Stimulated activated naive B cell treated with anti-CD40 and anti-IgM and Interleukin-4, amounts not matched to agents 10 μg/mL and 1 μg/mL and 100 μg/mL, for 72 hours (primary cell): ENCODE results near the gene SF3B5.
A peak's percentile ranks its signal among the peaks of the same experiment; 100 is the strongest.
"Not testable (repeated sequence)": the region's sequence is repeated elsewhere in the genome, so short reads cannot be mapped to it uniquely, and the experiment has no call there.

Source experiments
- ATAC-seq, 2 donors: fragments of 150-1000 bp; cut with Tn5 transposase; replicated peaks; 2 replicates each; pipeline ENCODE4 v1.10.0; 2021; ENCODE audit warnings: moderate library complexity in 1 of 2
- DNase-seq: peaks from one replicate; pipeline ENCODE4 v3.0.0; 2021
- H3K27ac Mint-ChIP-seq: one replicate; pipeline ENCODE4 v1.8.0; 2022; ENCODE audit warnings: mild to moderate bottlenecking, mixed read lengths
- H3K27me3 Mint-ChIP-seq, 2 donors: one replicate each; pipeline ENCODE4 v1.8.0; 2022; ENCODE audit warnings: mixed read lengths in 2 of 2
- H3K36me3 Mint-ChIP-seq, 2 donors: one replicate each; pipeline ENCODE4 v1.8.0; 2022; ENCODE audit warnings: mixed read lengths in 2 of 2, mild to moderate bottlenecking in 1 of 2
- H3K4me1 Mint-ChIP-seq, 2 donors: one replicate each; pipeline ENCODE4 v1.8.0; 2022; ENCODE audit warnings: mixed read lengths in 2 of 2, mild to moderate bottlenecking in 1 of 2
- H3K4me3 Mint-ChIP-seq, 2 donors: one replicate each; pipeline ENCODE4 v1.8.0; 2022; ENCODE audit warnings: mild to moderate bottlenecking in 2 of 2, mixed read lengths in 2 of 2, moderate library complexity in 1 of 2
- H3K9me3 Mint-ChIP-seq, 2 donors: one replicate each; pipeline ENCODE4 v1.8.0; 2022; ENCODE audit warnings: mixed read lengths in 2 of 2, mild to moderate bottlenecking in 1 of 2

SF3B5 gene

DNA sequence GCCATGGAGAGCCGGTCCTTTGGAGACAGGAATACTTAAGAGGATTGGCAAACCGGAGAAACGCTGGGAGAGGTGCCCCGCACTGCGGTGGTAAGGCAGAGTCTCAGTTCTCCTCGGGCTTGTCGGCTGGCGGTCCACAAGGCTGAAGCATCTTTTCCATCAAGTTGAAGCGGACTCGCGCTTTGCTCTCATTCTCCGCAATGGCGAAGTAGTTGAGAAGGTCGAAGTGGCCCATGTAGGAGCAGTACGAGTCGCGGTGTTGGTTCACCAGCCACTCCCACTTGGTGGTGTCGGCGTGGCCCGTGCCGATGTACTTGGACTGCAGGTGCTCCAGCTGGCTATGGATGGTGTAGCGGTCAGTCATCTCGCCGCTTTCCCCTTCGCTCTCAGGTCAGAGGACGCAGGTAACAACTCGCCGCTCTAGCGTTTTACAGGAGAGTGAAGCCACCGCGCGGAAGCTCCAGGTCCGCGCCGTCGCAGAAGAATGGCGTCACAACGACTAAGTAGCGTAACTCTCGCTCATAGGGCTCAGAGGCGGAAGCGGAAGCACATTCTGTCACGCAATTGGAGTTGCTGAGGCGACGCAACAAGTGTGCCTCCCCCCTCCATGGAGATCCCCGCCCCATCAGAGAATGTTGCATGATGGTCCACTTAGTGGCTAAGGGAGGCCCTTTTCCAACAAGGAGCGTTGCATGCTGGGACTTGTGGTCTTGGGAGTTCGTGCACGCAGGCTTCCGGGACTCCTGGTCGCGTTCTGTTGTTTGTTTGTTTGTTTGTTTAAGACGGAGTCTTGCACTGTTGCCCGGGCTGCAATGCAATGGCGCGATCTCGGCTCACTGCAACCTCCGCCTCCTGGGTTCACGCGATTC, at the start of gene SF3B5:
Gene SF3B5, minus strand, starts transcription at position 440 of the 869 bp plus-strand sequence. Its CDS starts 76 bp downstream, at position 364.
- peaks cover 0 to 3% of the 10 kb centered on the region in 2 donors for H3K9me3 Mint-ChIP-seq
- peak within 1 kb of the TSS; percentile 92 to 95 for H3K4me3 Mint-ChIP-seq
- peaks cover 5 to 12% of the 10 kb centered on the region in 2 donors for H3K36me3 Mint-ChIP-seq
- ATAC-seq (peak; percentile 95 to 96), DNase-seq (peak; percentile 96)
- H3K27ac Mint-ChIP-seq, result peak within 1 kb of the TSS; percentile 98
- H3K27me3 Mint-ChIP-seq, result no peaks in the 10 kb centered on the region
- H3K4me1 Mint-ChIP-seq, result peaks cover 13 to 23% of the 10 kb centered on the region in 2 donors

- Mint-ChIP-seq H3K27me3 (no peaks in the 10 kb centered on the region), H3K4me1 (peaks cover 7 to 11% of the 10 kb centered on the region in 2 donors), H3K27ac (no peak overlapping the region), H3K9me3 (peaks cover 0 to 2% of the 10 kb centered on the region in 2 donors), H3K36me3 (peaks cover 0 to 6% of the 10 kb centered on the region in 2 donors), H3K4me3 (no peak overlapping the region)
- DNase-seq, result no peak
- no peak for ATAC-seq
Measured at GRCh38 chr6:144144996-144145395, 49.6 kb upstream of the SF3B5 start.

DNA sequence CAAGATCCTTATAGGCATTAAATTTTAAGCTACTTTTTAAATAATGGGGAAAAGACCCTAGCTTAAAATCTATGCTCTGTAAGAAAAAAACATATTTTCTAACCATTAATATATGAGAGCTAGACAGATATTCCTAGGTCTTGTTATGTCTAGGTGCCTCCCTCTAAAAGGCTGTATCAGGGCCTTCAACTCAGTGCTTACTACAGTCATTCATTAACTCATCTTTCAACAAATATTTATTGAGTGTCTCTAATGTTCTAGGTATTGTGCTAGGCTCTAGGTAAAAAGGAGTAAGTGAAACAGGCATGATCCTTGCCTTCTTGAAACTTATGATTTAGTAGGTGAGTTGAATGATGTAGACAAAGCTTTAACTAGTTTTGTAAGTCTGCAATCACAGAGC, 48.5 kb upstream of the SF3B5 start:
- Mint-ChIP-seq H3K9me3 (no peaks in the 10 kb centered on the region), H3K27me3 (no peaks in the 10 kb centered on the region), H3K27ac (no peak overlapping the region), H3K4me1 (peaks cover 0 to 7% of the 10 kb centered on the region in 2 donors), H3K36me3 (peaks cover 0 to 3% of the 10 kb centered on the region in 2 donors), H3K4me3 (no peak overlapping the region)
- ATAC-seq, result no peak
- DNase-seq, result no peak

DNA sequence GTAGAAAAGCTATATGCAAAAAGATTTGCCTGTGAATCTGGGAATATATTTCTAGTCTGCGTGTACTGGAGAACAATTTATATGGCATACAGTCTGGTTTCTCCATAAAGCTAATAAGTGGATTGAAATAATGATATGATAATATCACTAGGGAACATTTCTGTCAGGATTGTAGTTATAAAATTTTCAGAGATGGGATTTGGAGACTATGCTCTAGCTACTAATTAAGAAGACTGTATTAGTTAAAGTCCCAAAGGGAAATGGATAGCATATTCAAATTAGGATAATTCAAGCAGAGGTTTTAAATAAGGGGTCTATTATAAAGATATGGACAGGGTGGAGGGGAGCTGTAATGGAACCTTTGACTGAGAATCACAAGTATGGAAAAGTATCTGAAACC, 47.7 kb upstream of the SF3B5 start:
- peaks cover 0 to 6% of the 10 kb centered on the region in 2 donors for H3K4me1 Mint-ChIP-seq
- H3K36me3 Mint-ChIP-seq, result peaks cover 0 to 3% of the 10 kb centered on the region in 2 donors
- H3K27ac Mint-ChIP-seq, result no peak overlapping the region
- no peak for DNase-seq
- H3K4me3 Mint-ChIP-seq, result no peak overlapping the region
- H3K9me3 Mint-ChIP-seq, result no peaks in the 10 kb centered on the region
- ATAC-seq, result no peak
- H3K27me3 Mint-ChIP-seq, result no peaks in the 10 kb centered on the region

DNA sequence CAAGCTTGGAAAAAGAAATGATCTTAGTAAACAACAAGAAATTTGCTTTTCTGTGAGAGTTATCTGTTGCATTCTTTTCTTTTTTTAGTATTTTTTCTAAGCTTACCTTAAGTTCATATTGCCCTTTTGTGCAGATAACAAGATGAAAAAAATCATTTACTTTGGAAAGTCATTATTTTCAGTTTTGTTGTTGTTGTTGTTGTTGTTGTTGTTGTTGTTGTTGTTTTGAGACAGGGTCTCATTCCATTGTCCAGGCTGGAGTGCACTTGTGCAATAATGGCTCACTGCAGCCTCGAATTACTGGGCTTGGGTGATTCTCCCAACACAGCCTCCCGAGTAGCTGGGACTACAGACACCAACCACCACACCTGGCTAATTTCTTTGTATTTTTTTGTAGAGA, 46.1 kb upstream of the SF3B5 start:
- H3K9me3 Mint-ChIP-seq, result no peaks in the 10 kb centered on the region
- ATAC-seq (no peak), DNase-seq (no peak)
- H3K4me1 Mint-ChIP-seq, result peaks cover 0 to 2% of the 10 kb centered on the region in 2 donors
- H3K27me3 Mint-ChIP-seq, result peaks cover 0 to 4% of the 10 kb centered on the region in 2 donors
- no peak overlapping the region for H3K27ac Mint-ChIP-seq
- peaks cover 0 to 3% of the 10 kb centered on the region in 2 donors for H3K36me3 Mint-ChIP-seq
- H3K4me3 Mint-ChIP-seq, result no peak overlapping the region

DNA sequence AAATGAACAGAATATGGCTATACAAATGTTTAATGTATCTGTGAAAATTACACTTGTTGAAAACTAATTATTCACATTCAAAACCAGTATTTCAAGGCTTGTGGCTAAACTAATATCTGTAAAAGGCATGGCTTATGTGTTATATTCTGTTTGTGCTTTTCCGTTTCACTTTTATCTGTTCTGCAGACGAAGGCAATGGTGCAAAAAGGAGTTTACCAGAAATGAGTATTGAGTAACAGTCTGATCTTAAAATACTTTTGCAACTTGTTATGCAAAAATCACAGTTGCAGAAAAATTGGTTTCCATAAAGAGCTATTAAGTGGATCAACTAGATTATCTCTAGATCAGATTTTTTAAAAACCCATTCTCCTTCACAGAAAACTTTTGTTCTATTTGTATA, 45.5 kb upstream of the SF3B5 start:
- H3K27ac Mint-ChIP-seq, result no peak overlapping the region
- peaks cover 0 to 2% of the 10 kb centered on the region in 2 donors for H3K4me1 Mint-ChIP-seq
- peaks cover 0 to 4% of the 10 kb centered on the region in 2 donors for H3K27me3 Mint-ChIP-seq
- peaks cover 0 to 3% of the 10 kb centered on the region in 2 donors for H3K36me3 Mint-ChIP-seq
- ATAC-seq, result no peak
- no peak for DNase-seq
- no peaks in the 10 kb centered on the region for H3K9me3 Mint-ChIP-seq
- H3K4me3 Mint-ChIP-seq, result no peak overlapping the region

- Mint-ChIP-seq H3K4me3 (no peak overlapping the region), H3K27me3 (peaks cover 0 to 4% of the 10 kb centered on the region in 2 donors), H3K36me3 (peaks cover 0 to 3% of the 10 kb centered on the region in 2 donors), H3K9me3 (no peaks in the 10 kb centered on the region), H3K4me1 (peaks cover 0 to 2% of the 10 kb centered on the region in 2 donors), H3K27ac (no peak overlapping the region)
- no peak for DNase-seq
- no peak for ATAC-seq
Measured at GRCh38 chr6:144139817-144140216, 44.4 kb upstream of the SF3B5 start.

DNA sequence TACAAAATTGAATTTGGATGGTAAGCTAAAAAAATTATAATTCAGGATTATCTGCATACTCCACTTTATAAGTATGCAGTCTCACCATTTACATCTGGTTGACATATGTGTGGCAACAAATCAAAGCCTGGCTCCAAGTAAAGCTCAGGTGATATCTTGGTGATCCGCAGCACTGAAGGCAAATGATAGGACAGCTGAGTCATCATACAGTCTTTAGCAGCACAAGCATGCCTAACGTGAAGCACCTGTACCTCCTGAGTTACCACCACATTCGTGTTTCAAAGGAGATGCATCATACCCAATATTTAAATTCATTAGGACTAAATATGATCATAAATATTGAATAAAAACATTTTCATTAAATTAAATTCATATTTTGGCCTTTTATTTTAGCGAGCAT, 43.2 kb upstream of the SF3B5 start:
- Mint-ChIP-seq H3K36me3 (peaks cover 0 to 3% of the 10 kb centered on the region in 2 donors), H3K4me1 (peaks cover 0 to 2% of the 10 kb centered on the region in 2 donors), H3K4me3 (no peak overlapping the region), H3K27me3 (peaks cover 0 to 6% of the 10 kb centered on the region in 2 donors), H3K27ac (no peak overlapping the region), H3K9me3 (no peaks in the 10 kb centered on the region)
- ATAC-seq (no peak), DNase-seq (no peak)

DNA sequence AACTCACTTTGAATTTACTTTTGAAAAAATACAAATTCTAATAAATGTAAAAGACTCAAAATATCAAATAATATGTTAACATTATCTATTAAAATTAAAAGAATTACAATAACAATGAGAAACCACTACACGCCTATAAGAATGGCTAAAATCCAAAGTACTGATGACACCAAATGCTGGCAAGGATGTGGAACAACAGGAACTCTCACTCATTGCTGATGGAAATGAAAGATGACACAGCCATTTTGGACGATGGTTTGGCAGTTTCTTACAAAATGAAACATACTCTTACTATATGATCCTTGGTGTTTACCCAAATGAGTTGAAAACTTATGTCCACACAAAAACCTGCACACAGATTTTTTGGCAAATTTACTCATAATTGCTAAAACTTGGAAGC, 39.4 kb upstream of the SF3B5 start:
- DNase-seq (no peak), ATAC-seq (no peak)
- peaks cover 8 to 14% of the 10 kb centered on the region in 2 donors for H3K27me3 Mint-ChIP-seq
- no peaks in the 10 kb centered on the region for H3K36me3 Mint-ChIP-seq
- H3K4me3 Mint-ChIP-seq, result no peak overlapping the region
- no peaks in the 10 kb centered on the region for H3K9me3 Mint-ChIP-seq
- peaks cover 6 to 16% of the 10 kb centered on the region in 2 donors for H3K4me1 Mint-ChIP-seq
- H3K27ac Mint-ChIP-seq, result no peak overlapping the region

GRCh38 chr6:144134176-144134575, 38.8 kb upstream of the SF3B5 start:
- DNase-seq (no peak), ATAC-seq (no peak)
- Mint-ChIP-seq H3K9me3 (no peaks in the 10 kb centered on the region), H3K4me1 (peaks cover 9 to 16% of the 10 kb centered on the region in 2 donors), H3K27me3 (peaks cover 8 to 19% of the 10 kb centered on the region in 2 donors), H3K4me3 (no peak overlapping the region), H3K36me3 (no peaks in the 10 kb centered on the region), H3K27ac (no peak overlapping the region)

DNA sequence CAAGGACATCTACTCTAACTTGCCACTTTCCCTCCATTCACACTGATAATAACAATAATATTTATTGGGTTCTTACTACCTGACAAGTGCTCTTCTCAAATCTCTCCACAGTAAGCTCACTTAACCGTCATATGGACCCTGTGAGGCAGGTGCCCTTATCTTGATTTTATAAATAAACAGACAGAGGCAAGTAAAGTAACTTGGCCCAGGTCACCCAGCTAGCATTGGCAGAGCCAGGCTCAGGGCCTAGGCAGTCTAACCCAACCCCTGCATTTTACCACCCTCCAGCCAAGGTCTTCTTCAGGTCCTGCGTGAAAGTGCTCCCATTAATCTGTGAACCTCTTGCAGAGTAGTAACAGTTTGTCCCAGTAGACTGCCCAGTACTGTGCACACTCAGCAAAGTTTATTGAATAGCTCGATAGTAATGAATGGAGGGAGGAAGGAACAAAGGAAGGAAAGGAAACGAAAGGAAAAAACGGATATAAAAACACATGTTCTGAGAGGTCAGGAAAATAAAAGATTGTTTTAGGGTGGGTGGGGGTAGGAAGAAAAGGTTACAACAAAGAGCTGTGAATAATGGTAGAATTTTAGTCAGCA, 38.0 kb upstream of the SF3B5 start:
- DNase-seq (no peak), ATAC-seq (no peak)
- Mint-ChIP-seq H3K36me3 (no peaks in the 10 kb centered on the region), H3K27me3 (peaks cover 8 to 25% of the 10 kb centered on the region in 2 donors), H3K4me1 (peaks cover 9 to 16% of the 10 kb centered on the region in 2 donors), H3K27ac (no peak overlapping the region), H3K9me3 (no peaks in the 10 kb centered on the region), H3K4me3 (no peak overlapping the region)

- H3K27ac Mint-ChIP-seq, H3K9me3 Mint-ChIP-seq, DNase-seq, ATAC-seq, H3K36me3 Mint-ChIP-seq, H3K4me3 Mint-ChIP-seq: not testable (repeated sequence)
- Mint-ChIP-seq H3K4me1 (peaks cover 9 to 16% of the 10 kb centered on the region in 2 donors), H3K27me3 (peaks cover 8 to 26% of the 10 kb centered on the region in 2 donors)
Measured at GRCh38 chr6:144132167-144132690, 36.9 kb upstream of the SF3B5 start.

- no peak overlapping the region for H3K27ac Mint-ChIP-seq
- no peak overlapping the region for H3K4me3 Mint-ChIP-seq
- ATAC-seq (peak; percentile 79 to 87), DNase-seq (no peak)
- H3K9me3 Mint-ChIP-seq, result no peaks in the 10 kb centered on the region
- H3K27me3 Mint-ChIP-seq, result peaks cover 8 to 23% of the 10 kb centered on the region in 2 donors
- no peaks in the 10 kb centered on the region for H3K36me3 Mint-ChIP-seq
- peaks cover 9 to 16% of the 10 kb centered on the region in 2 donors for H3K4me1 Mint-ChIP-seq
Measured at GRCh38 chr6:144131248-144131709, 35.9 kb upstream of the SF3B5 start.

DNA sequence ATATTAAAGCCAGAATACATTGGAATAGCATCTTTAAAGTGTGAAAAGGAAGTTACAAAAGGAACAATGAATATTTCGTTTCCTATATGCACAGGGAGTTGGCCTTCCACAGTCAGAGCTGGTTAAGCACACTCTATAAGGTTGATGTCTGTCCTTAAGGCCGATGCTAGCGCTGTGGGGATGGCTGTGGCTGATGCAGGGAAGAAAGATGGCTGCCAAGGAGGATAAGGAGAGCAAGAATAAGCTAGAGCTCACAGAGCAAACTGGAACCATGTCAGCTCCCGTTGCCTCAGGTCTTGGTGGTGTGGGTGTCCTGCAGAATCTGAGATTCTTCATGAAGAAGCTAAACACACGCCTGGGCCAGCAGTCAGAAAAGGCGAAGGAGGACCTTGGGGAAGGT, 34.1 kb upstream of the SF3B5 start:
- H3K4me3 Mint-ChIP-seq, result no peak overlapping the region
- H3K36me3 Mint-ChIP-seq, result no peaks in the 10 kb centered on the region
- peaks cover 8 to 23% of the 10 kb centered on the region in 2 donors for H3K27me3 Mint-ChIP-seq
- H3K4me1 Mint-ChIP-seq, result peaks cover 11 to 19% of the 10 kb centered on the region in 2 donors
- ATAC-seq (no peak), DNase-seq (no peak)
- H3K27ac Mint-ChIP-seq, result no peak overlapping the region
- no peaks in the 10 kb centered on the region for H3K9me3 Mint-ChIP-seq
